OCI-LY1 (cell line): ENCODE results near the gene MEG3.

Experiments used
- CTCF ChIP-seq: fragments of 200-600 bp; sonication (generic), shearing (Covaris generic); IDR thresholded peaks from 2 replicates; pipeline ENCODE4 v1.5.1; 2017; ENCODE audit warnings: mild to moderate bottlenecking, antibody characterized with exemption, low read length, moderate library complexity, mixed read lengths
- EZH2 ChIP-seq: fragments of 200-600 bp; sonication (generic), shearing (Covaris generic); IDR thresholded peaks from 2 replicates; pipeline ENCODE4 v1.8.0; 2017; ENCODE audit warnings: borderline replicate concordance, mixed run types, mild to moderate bottlenecking, antibody characterized with exemption, low read length, moderate library complexity, mixed read lengths

GRCh38 chr14:100904307-100905087 lies 78.6 kb downstream of the MEG3 start:
- TF ChIP-seq CTCF (no peak), EZH2 (no peak)
